ENCODE data around the gene STK11IP.

The STK11IP gene

GRCh38 chr2:219643084-219643473, 45.4 kb downstream of the STK11IP start:
- TF ChIP-seq EZH2phosphoT487 (IDR thresholded peaks at IDR 0.05; ENCODE audit: low read depth), result no peak
- TF ChIP-seq, protein P1, sequence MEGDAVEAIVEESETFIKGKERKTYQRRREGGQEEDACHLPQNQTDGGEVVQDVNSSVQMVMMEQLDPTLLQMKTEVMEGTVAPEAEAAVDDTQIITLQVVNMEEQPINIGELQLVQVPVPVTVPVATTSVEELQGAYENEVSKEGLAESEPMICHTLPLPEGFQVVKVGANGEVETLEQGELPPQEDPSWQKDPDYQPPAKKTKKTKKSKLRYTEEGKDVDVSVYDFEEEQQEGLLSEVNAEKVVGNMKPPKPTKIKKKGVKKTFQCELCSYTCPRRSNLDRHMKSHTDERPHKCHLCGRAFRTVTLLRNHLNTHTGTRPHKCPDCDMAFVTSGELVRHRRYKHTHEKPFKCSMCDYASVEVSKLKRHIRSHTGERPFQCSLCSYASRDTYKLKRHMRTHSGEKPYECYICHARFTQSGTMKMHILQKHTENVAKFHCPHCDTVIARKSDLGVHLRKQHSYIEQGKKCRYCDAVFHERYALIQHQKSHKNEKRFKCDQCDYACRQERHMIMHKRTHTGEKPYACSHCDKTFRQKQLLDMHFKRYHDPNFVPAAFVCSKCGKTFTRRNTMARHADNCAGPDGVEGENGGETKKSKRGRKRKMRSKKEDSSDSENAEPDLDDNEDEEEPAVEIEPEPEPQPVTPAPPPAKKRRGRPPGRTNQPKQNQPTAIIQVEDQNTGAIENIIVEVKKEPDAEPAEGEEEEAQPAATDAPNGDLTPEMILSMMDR (IDR thresholded peaks at IDR 0.05; ENCODE audit: low read depth, low read length), result no peak
- H3K9ac ChIP-seq (ENCODE audit: low read length), result peak overlapping the region; percentile 45; the same call in 1 of the 2 replicates
- H3K9me3 ChIP-seq (ENCODE audit: insufficient read depth, low read length), result no peaks in the 10 kb centered on the region
- H4K20me1 ChIP-seq (ENCODE audit: insufficient read depth, low read length), result no peaks in the 10 kb centered on the region
- peak overlapping the region; percentile 70 for H3K4me2 ChIP-seq (ENCODE audit: low read length)
- H3K4me1 ChIP-seq (ENCODE audit: low read length), result peaks cover 23% of the 10 kb centered on the region
- H3K79me2 ChIP-seq (ENCODE audit: low read length), result no peaks in the 10 kb centered on the region
- H2AFZ ChIP-seq (ENCODE audit: low read depth, low read length), result peak overlapping the region; percentile 83
- no peaks in the 10 kb centered on the region for H3K27me3 ChIP-seq (ENCODE audit: low read depth, low read length)
- peak overlapping the region; percentile 63 for H3K4me3 ChIP-seq (ENCODE audit: low read length)
- no peaks in the 10 kb centered on the region for H3K36me3 ChIP-seq (replicated peaks; ENCODE audit: low read depth, low read length)
- H3K27ac ChIP-seq (ENCODE audit: low read length), result no peak overlapping the region

DNA sequence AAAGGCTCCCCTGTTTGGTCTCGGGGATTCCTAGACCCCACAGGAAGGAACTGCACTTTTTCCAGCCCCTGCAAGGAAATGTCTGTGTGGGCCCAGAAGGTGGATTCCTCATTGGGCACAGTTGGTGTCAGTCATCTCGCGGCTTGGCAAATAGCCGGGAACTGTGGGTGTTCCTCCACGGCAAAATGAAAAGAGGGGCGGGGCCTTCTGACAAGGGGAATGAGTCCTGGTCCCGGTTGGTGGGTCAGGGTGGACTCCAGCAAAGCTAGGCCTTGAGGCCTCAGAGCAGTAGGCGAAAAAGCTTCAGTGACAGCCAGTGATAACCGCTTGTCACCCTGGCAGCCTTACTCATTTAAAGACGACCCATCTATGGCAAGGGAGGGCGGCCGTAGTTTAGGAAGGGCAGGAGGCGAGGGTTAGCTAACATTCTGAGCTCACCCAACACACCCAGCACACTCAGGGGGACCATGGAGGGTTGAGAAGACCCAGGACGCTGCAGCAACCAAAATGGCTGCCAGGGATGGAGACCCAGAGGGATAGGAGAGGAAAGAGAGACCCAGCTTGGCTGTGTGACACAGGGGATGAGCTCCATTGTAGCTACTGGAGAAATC, 46.2 kb downstream of the STK11IP start:
- Histone ChIP-seq H3K27me3 (ENCODE audit: low read depth, low read length) (no peaks in the 10 kb centered on the region), H3K79me2 (ENCODE audit: low read length) (no peaks in the 10 kb centered on the region), H3K27ac (ENCODE audit: low read length) (no peak overlapping the region), H3K36me3 (replicated peaks; ENCODE audit: low read depth, low read length) (no peaks in the 10 kb centered on the region), H3K4me2 (ENCODE audit: low read length) (no peak overlapping the region), H2AFZ (ENCODE audit: low read depth, low read length) (no peak overlapping the region), H3K4me1 (ENCODE audit: low read length) (peaks cover 15% of the 10 kb centered on the region), H3K4me3 (ENCODE audit: low read length) (no peak overlapping the region), H3K9me3 (ENCODE audit: insufficient read depth, low read length) (no peaks in the 10 kb centered on the region), H3K9ac (ENCODE audit: low read length) (no peak overlapping the region), H4K20me1 (ENCODE audit: insufficient read depth, low read length) (no peaks in the 10 kb centered on the region)
- TF ChIP-seq EZH2phosphoT487 (IDR thresholded peaks at IDR 0.05; ENCODE audit: low read depth), result no peak
- TF ChIP-seq, protein P1 (IDR thresholded peaks at IDR 0.05; ENCODE audit: low read depth, low read length), result no peak

- no peak overlapping the region for H3K4me2 ChIP-seq (ENCODE audit: low read length)
- H3K27ac ChIP-seq (ENCODE audit: low read length), result no peak overlapping the region
- H3K27me3 ChIP-seq (ENCODE audit: low read depth, low read length), result no peaks in the 10 kb centered on the region; the same call in 1 of the 2 replicates
- H3K36me3 ChIP-seq (replicated peaks; ENCODE audit: low read depth, low read length), result no peaks in the 10 kb centered on the region
- no peak overlapping the region for H3K9ac ChIP-seq (ENCODE audit: low read length)
- peaks cover 7% of the 10 kb centered on the region for H3K4me1 ChIP-seq (ENCODE audit: low read length)
- H3K4me3 ChIP-seq (ENCODE audit: low read length), result no peak overlapping the region
- H4K20me1 ChIP-seq (ENCODE audit: insufficient read depth, low read length), result no peaks in the 10 kb centered on the region
- no peaks in the 10 kb centered on the region for H3K79me2 ChIP-seq (ENCODE audit: low read length)
- no peak overlapping the region for H2AFZ ChIP-seq (ENCODE audit: low read depth, low read length)
- TF ChIP-seq, protein P1 (IDR thresholded peaks at IDR 0.05; ENCODE audit: low read depth, low read length), result no peak
- no peak for TF ChIP-seq EZH2phosphoT487 (IDR thresholded peaks at IDR 0.05; ENCODE audit: low read depth)
- no peaks in the 10 kb centered on the region for H3K9me3 ChIP-seq (ENCODE audit: insufficient read depth, low read length)
These were observed 47.3 kb downstream of the STK11IP start for GRCh38 chr2:219644801-219645480.

GRCh38 chr2:219645631-219646527, 48.2 kb downstream of the STK11IP start:
- Histone ChIP-seq H3K27me3 (ENCODE audit: low read depth, low read length) (peaks cover 9% of the 10 kb centered on the region; the same call in 1 of the 2 replicates), H3K79me2 (ENCODE audit: low read length) (no peaks in the 10 kb centered on the region), H3K4me1 (ENCODE audit: low read length) (peaks cover 7% of the 10 kb centered on the region), H3K4me3 (ENCODE audit: low read length) (no peak overlapping the region), H3K4me2 (ENCODE audit: low read length) (no peak overlapping the region), H3K9me3 (ENCODE audit: insufficient read depth, low read length) (no peaks in the 10 kb centered on the region), H3K27ac (ENCODE audit: low read length) (no peak overlapping the region), H4K20me1 (ENCODE audit: insufficient read depth, low read length) (no peaks in the 10 kb centered on the region), H3K36me3 (replicated peaks; ENCODE audit: low read depth, low read length) (no peaks in the 10 kb centered on the region), H2AFZ (ENCODE audit: low read depth, low read length) (no peak overlapping the region), H3K9ac (ENCODE audit: low read length) (no peak overlapping the region)
- TF ChIP-seq, protein P1 (IDR thresholded peaks at IDR 0.05; ENCODE audit: low read depth, low read length), result no peak
- no peak for TF ChIP-seq EZH2phosphoT487 (IDR thresholded peaks at IDR 0.05; ENCODE audit: low read depth)
